ENCODE data around the gene DNAJC8.

DNAJC8 gene

DNA sequence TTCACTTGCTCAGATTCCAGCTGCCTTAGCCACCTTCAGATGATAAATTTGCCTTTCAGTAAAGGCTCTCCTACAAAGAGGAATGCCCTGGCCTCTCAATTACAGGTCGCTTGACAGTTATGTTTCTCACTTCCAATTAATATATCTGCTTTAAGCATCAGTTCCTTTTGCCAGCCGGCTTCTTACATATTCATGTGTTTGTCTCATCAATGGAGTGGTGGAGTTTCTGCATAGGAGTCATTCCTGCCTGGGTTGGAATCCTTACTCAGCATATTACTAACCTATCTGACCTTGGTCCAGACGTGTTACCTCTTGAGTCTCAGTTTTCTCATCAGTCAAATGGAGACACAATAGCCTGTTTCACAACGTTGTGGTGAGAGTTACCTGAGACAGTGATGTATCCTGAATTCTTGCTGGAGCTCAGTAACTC is 17.1 kb upstream of the DNAJC8 start:
- no peak for DNase-seq (ENCODE audit: low read depth in 2 of 2)

DNA sequence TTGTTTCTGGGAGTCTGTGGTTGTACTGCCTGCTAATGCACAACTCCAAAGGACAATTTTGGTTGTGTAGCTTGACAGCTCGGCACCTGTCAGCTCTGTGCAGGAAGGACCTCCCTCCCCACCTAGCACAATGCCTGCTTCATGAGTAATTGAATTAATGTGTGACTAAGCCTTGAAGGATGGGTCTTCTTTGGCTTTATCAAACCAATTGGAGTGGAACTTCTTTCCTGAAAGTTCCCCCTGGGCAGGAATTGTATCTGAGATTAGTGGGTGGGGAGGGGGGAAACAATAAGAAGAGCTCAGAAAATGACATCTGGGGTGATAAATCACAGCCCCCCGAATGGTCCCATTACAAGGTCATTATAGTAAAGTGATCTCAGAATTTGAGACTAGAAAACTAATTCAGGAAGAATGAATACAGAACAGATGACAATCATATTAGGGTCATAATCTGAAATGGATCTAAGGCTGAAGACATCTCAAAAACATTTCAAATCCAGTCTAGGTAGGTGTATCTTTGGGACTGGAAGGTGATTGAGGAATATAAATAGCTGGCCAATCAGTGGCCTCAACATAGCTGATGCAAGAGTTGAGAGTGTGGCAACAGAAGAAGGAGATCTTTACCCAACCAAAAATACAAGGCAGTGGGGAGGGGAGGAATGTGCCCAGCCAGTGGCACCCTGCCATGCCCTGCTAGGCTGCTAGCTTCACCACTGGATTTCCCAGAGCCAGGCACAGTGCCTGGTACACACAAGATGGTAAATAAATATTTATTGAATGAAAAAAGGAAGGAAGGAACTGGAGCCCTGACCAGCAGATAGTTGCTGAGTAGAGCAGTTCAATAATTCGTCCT is 16.4 kb upstream of the DNAJC8 start:
- DNase-seq (ENCODE audit: low read depth in 2 of 2): no peak

DNA sequence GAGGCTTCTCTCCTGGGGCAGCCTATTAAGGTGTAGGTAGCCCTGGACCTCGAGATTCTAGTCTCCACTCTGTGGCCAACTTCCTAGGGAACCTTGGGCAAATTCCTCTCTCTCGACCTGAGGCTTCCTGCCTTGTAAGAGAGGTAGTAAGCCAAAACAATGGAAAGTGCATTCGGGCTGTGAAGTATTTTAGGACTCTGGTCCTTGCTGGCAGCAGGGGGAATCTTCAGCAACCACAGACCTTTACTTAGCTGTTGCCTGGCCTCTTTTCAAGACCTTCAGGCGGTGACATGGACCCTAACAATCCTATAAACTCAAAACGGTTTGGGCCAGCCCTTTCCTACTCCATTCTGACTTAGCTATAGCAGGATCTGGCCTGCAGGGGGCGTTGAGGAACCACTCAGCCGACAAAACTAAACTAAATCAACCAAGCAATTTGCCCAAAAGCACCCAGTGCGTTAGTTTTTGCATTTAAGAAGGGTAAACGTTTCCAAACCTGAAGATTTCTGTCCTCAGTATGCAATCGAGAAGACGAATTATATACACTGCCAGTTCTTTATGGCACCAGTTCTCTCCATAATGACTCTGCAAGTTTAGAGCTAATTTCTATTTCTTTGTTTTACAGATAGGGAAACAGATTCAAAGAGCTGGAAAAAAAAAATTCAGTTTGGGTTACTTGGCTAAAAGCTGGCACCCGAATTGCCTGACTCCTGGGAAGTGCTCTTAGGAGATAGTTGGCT is 15.6 kb upstream of the DNAJC8 start:
- peak; percentile 57 to 69 for DNase-seq (ENCODE audit: low read depth in 2 of 2)

DNA sequence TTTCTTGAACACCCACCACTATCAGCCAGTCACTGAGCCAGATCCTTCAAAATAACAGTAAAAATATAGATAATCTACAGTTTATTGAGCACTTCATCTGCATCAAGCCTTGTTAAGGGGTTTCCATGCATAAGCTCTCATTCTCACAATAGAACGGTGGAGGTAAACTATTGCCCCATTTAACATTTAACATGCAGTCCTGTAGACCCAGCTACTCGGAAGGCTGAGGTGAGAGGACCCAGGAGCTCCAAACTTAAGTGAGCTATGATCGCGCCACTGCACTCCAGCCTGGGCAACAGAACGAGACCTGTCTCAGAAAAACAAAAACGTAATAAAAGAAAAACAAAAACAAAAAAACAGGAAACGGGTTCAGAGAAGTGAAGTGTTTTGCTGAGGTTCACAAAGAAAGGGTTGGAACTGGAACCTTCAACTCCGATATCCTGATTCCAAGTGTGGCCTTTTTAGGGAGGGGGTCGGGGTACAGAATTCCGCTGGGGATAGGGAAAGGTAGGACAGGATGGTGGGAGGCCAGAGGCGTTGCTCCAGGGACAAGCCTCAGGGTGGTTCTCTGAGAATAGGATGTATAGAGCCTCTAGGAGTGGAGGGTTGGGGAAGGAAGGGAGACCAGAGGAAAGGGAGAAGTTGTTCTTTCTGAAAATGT is 14.9 kb upstream of the DNAJC8 start:
- DNase-seq (ENCODE audit: low read depth in 2 of 2): no peak

DNA sequence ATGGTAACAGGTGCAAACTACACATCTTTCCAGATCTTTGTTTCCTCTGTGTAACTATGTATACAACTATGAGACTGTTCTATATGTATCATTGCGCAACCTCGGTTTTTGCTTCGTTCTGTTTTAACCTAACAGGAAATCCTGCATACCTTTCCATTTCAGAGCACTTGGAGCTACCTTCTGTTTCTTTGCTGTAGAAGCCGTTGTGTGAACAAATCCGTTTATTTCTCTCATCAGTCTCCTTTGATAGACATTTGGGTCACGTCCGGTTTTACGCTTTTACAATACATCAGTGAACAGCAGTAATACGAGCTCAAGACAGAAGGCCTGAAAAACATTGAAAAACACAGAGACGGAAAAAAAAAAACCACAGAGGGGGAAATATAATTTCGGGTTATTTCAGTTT is 13.6 kb upstream of the DNAJC8 start:
- DNase-seq (ENCODE audit: low read depth in 2 of 2): no peak

DNA sequence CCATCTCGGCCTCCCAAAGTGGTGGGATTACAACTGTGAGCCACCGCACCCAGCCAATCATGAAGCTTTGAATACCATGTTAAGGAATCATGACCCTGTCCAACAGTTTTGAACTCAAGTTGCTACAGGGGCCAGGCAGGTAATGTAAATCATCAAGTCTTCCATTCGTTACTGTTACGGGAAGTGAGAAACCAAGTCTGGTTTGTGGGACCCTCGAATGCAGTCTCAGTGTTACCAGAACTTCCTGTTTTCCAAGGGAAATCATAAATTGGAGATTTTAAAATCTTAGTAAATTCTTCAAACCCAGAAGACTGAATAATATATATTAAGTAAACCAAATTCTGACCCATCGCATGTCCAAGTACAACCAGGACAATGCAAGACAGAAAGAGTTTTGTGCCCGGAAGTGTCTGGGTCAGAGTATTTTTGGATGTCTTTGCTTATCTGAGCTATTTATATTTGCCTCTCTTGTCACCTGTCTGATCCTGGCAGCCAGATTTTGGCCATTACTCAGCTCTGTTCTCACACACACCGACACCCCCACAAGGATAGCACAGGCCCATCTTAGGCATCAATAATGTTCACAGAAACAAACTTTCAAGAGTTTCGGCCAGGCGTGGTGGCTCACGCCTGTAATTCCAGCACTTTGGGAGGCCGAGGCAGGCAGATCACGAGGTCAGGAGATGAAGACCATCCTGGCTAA is 11.9 kb upstream of the DNAJC8 start:
- DNase-seq (ENCODE audit: low read depth in 2 of 2): no peak

DNA sequence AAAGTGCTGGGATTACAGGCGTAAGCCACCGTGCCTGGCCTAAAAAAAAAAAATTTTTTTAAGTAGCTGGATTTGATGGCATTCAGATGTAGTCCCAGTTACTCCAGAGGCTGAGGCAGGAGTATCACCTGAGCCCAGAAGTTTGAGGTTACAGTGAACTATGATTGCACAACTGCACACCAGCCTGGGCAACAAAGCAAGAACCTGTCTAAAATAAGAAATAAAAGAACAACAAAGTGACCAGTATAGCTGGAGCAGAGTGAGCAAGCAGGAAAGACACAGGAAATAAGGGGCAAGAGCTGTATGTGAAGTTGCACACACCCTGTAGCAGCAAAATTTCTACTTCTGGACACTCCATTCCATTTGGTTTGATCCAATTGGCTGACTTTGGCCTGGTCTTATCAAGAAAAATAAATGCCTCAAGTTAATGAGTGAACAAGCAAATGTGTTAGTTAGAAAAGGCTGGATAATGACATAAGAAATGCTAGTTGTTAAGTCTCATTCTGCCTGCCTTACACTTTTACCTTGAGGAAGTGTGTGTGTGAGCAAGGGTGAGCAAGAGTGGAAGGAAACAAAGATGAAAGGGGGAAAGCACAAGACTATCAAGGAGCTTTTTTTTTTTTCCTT is 11.0 kb upstream of the DNAJC8 start:
- DNase-seq (ENCODE audit: low read depth in 2 of 2): no peak

DNA sequence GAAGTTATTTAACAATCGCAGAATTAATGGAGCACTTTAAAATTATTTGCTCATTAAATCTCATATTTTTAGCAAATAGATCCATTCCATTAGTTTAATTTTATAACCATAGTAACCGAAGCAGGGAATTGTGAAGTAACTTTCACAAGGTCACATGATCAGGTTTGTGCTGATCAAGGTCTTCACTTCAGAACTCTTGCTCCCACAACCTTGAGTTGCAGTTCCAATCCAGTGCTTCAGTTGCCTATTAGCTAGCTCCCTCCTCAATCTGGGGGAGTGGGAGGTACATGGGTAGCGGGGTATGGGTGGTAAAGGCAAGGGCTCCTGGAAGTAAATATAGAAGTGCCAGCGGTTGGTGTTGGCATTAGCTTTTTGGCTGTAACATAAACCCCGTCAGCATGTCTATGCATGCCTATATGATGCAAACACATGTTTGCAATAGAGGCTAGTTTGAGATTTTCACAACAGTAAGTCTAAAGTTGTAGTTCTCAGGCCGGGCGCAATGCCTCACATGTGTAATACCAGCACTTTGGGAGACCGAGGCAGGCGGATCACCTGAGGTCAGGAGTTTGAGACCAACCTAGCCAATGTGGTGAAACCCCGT is 8.9 kb upstream of the DNAJC8 start:
- no peak for DNase-seq (ENCODE audit: low read depth in 2 of 2)

DNA sequence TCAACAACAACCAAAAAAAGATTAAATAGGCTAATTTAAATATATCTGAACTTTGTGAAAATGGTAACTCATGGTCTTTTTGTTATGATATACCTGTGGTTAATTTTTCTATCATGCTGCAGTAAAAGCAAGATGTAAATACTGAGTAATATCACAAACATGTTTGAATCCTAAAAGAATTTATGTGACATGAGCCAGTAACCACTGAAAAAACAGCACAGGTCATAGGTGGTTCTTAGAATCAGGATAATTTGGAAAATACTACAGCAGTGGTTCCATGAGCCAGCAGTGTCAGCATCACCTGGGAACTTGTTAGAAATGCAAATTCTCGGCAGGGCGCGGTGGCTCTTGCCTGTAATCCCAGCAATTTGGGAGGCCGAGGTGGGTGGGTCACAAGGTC is 7.2 kb upstream of the DNAJC8 start:
- DNase-seq (ENCODE audit: low read depth in 2 of 2): no peak

DNA sequence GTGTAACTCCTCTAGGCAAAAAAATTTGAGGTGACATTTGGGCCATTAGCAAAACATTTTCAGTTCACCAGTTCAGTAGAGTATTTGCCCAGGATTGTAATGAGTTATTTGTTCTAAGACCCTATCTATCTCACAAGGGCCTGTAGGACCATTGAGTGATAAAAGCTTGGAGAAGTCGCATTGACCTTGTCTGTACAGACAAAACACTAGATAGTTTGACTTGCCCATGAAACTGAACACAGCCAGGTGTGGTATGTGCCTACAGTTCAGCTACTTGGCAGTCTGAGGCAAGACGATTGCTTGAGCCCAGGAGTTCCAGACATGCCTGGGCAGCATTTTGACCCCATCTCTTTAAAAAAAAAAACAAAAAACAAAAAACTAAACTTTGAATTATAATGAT is 6.2 kb upstream of the DNAJC8 start:
- no peak for DNase-seq (ENCODE audit: low read depth in 2 of 2)

DNA sequence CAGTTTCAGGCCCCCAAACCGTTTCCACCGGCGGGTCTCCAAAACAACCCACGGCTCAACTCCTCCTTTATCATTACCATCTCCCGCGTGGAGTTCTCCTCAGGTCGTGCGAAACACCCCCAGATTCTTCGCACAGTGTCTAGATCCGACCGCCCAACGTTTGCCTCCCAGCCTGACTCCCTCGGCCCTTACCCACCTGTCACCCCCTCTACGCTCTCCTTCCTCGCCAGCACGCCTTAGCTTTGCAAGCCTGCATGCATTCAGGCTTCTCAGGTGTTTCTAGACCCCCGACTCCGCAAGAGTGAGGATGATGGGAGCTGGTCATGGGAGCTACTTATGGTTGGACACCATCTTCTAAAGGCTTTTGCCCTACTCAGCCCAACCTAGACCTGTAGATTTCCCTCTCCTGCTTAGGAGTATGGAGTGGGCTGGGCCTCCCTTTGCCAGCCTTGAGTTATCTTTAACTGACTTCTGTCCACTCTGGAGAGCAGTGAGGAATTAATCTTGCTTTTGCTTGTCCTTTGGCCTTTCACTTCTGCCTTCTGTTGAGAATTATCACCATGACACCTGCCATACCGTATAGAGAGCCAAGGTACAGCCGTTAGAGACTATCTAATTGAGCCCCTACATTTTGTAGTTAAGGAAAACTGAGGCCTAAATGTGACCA is 4.0 kb upstream of the DNAJC8 start:
- no peak for DNase-seq (ENCODE audit: low read depth in 2 of 2)

DNA sequence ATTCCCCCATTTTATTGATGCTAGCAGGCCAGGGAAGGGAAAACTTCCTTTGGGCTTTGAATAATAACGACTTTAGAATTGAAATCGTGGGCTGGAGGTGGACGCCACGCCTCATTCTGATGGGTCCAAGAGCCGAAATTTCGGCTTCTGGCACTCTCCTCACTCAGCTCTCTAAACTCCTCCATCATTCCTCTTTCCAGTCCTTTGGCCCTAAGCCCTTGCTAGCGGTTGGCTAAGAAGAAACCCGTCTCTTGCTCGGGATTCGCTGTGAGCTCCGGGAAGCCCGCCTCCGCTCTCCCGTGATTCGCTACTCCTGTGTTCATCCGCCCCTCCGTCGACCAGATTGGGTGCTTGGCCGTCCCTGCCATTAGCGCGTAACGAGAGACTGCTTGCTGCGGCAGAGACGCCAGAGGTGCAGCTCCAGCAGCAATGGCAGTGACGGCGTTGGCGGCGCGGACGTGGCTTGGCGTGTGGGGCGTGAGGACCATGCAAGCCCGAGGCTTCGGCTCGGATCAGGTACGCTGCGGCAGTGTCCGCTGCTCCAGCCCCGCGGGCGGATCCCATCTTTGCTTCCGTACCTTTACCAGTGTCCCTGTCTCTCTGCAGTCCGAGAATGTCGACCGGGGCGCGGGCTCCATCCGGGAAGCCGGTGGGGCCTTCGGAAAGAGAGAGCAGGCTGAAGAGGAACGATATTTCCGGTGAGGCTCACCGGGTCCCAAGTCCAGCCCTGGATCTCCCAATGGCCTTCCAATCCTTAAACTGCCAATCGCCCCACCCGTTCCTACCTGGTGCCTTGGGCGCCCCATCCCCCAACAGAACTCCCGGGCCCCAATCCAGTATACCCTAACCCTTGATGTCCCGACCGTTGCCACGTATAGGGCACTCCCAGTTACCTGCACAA is 3.2 kb upstream of the DNAJC8 start, which contains the start of gene ATP5IF1:
ATP5IF1 (plus strand) TSS at position 370 of the 901 bp plus-strand sequence; CDS start at position 430, 60 bp downstream.
- peak; percentile 77 to 85 for DNase-seq (ENCODE audit: low read depth in 2 of 2)

DNA sequence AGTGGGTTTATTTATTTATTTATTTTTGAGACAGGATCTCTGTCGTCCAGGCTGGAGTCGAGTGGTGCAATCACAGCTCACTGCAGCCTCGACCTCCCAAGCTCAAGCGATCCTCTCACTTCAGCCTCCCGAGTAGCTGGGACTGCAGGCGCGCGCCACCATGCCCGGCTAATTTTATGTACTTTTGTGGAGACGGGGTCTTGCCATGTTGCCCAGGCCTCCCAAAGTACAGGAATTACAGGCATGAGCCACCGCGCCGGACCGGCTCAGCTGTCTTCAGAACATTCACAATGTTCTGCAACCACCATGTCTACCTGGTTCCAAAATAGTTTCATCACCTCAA is 406 bp upstream of the DNAJC8 start:
- no peak for DNase-seq (ENCODE audit: low read depth in 2 of 2)

DNA sequence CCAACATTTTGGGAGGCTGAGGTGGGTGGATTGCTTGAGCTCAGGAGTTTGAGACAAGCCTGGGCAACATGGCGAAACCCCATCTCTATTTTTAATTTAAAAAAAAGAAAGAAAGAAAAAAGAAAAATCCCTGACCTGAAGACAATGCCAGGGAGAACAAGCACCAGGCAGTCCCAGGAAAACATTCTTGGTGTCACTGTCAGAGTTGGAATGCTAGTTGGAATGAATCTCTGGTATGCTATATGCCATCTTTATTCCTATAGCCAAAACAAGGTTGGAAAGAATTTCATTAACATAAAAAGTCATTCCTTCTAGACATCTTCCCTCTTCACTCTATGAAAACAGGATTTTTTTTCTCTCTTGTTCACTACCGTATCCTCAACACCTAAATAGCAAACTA is 2.8 kb downstream of the DNAJC8 start:
- no peak for DNase-seq (ENCODE audit: low read depth in 2 of 2)

DNA sequence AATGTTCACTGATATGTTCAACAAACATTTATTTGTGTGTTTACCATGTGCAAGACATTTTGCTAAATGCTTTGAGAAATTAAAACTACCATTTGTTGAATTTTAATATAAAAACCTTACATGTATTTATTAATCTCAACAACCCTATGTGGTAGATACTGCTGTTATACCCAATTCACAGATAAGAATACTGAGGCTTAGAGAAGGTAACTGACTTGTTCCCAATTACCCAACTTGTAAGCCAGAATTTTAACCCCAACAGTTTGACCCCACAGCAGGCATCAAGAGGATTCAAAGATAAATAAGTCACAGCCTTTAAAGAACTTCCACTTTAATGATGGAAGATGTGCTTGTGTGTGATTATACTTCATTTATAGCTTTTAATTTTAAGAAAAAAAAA is 3.7 kb downstream of the DNAJC8 start:
- no peak for DNase-seq (ENCODE audit: low read depth in 2 of 2)

DNA sequence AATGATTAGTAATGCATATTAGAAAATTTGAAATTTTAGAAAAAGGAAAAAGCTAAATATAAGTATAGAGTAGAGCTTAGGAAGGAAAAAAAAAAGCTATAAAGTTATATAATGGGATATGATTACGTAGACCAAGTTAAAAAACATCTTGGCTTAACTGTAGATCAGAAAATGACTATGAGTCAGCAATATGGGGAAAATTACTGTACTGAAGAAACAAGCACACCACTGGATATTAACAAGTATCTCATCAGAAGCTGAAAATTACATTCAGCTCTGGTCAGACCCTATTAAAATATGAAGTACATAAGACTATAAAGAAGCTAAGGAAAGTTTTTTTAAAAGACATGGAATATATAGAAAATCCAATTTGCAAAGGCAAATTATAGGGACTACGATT is 19.5 kb downstream of the DNAJC8 start:
- DNase-seq (ENCODE audit: low read depth in 2 of 2): no peak

DNA sequence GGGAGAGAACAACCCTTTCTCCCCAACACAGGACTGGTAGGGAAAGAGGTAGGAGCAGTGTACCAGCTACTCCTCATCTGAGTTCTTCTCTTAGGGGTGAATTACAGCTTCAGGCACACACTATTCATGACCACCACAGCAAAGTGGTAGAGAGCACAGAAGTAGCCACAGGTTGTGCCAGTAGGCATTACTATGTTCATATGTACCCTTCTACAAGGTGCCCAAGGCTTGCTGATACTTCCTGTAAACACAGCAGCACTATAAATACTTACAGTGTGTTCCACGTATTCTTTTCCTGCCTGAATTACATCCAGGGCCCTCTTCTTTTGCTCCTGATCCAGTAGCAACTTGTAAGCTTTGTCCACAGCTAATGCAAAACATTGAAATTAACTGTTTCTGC is 23.1 kb downstream of the DNAJC8 start:
- no peak for DNase-seq (ENCODE audit: low read depth in 2 of 2)

DNA sequence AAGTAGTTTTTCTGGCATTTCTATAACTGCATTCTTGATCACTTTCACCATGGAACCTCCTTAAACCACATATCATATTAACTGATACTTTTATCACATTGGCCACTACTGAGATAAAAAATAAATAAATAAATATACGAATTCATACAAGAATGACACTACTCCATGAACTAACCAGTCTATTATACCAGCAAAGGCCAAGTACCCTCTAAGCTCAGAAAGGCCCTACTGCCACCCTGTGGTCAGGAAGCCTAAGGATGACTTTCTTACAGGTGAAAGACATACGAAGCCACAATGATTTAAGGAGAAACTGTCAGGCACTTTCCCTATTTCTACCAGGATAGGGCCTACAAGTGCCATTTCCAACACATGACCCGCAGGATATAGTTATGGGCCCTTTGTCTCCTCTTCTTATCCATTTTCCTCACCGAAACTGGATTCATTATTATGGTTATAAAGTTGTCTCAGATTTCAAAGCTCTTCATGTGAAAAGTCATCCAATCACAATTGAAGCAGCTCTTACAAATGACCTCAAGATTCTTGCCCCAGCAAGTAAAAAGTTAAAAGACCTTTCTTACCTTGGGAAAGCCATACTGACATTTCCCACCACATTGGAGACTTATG is 23.9 kb downstream of the DNAJC8 start:
- DNase-seq (ENCODE audit: low read depth in 2 of 2): no peak

DNA sequence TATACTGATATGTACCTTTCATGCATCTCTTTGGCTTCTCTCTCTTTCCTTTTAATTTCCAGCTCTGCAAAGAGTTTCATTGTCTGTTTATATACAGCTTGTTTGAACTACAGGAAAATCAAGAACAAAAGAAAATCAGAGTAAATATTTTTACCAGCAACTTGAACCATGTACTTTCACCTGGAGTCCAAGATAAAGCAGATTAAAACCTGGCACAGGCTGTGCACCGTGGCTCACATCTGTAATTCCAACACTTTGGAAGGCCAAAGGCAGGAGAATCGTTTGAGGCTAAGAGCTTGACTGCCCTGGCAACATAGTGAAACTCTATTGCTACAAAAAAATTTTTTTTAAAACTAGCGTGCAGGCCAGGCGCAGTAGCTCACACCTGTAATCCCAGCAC is 27.6 kb downstream of the DNAJC8 start:
- DNase-seq (ENCODE audit: low read depth in 2 of 2): no peak

Data from stimulated activated CD8-positive, alpha-beta memory T cell treated with anti-CD3 and anti-CD28 coated beads, Interleukin-7, amount 100 ng/mL, for 1 hour (primary cell).